Epithelial cell of prostate (primary cell): ENCODE measurements around the gene SLCO3A1.
"Not testable (repeated sequence)": the region's sequence is repeated elsewhere in the genome, so short reads cannot be mapped to it uniquely, and the experiment has no call there.

Source experiments
- DNase-seq: peaks from one replicate; pipeline ENCODE4 v3.0.0-alpha.2; 2011; ENCODE audit warnings: low read depth, low spot score
- H3K27ac ChIP-seq: fragments of 450-650 bp; 2 replicates; pipeline ENCODE4 v1.5.1; 2017; ENCODE audit warnings: mild to moderate bottlenecking

SLCO3A1 gene

DNA sequence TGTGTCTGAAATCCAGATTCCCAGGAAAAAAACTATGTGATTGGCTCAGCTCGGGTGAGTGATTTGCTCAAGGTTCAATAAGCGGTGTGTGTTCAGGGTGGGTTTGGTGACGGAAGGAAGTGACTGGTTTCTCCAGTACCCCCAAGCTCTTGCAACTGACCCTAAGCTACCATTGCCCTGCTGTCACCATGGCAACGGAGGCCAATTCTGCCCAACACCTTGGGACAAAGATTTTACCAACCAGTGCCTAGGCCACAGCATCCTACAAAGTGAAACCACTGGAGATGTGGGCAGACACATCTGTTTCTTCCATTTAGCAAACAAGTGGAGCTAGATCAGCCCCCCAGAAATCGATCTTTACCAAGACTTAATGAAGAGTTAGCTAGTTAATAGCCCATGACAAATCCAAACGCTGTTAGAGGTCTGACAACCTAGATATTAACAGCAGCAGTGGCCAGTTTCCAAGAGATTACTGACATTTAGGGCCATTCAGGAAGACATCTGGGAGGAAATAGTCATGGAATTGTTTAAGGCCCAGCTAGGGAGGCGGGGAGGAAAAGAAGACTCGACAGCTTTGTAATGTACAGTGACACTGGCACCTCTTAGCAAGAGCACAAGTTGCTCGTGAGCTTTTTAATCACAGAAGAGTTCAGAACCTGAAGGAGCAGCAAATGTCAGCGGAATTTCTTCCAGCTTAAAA lies 195.9 kb downstream of the SLCO3A1 start:
- DNase-seq: no peak
- no peak overlapping the region for H3K27ac ChIP-seq

DNA sequence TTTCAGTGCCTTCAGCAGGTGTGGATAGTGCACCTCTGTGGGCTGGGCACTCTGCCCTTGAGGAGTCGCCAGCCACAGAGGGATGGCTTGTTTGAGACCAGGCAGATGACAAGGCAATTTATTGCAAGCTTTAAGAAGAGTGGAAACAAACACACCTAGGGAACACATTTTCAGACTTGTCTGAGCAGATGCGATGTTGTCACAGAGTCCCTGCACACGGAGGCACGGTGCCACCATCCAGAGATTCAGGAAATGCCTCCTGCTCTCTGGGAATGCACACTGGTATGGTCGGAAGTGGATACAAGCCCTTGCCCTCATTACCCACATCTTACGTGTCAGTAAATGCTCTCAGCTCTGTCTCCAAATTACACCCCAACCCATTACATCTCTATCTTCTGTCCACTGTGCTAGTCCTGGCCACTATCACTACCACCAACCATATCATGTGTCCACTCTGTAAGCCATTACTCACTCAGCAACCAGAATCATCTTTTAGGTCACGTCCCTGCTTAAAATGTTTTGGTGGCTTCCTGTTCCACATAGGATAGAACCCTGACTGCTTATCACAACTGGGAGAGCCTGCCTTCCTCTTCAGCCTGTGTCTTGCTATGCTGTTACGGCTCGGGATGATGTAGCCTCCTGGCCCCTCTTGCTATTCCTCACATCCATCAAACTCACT lies 196.9 kb downstream of the SLCO3A1 start:
- no peak overlapping the region for H3K27ac ChIP-seq
- no peak for DNase-seq

DNA sequence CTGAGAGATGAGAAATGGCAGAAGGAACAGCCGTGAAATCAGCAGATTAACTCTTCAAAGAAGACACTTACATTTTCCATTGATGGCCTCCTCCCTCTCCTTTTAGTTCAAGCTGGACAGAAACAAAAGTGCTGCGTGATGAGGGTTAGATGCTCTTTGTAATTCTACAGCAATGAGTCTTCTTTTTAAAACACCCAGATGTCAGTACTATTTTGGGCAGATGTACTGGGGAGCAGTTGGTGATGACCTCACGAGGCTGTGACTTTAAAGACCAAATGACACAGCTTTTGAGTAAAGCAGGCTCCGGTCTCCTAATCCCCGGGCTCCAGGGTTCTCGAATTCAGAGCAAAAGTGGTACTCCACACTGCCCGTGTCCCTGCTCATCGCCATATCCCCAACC lies 198.2 kb downstream of the SLCO3A1 start:
- no peak for DNase-seq

DNA sequence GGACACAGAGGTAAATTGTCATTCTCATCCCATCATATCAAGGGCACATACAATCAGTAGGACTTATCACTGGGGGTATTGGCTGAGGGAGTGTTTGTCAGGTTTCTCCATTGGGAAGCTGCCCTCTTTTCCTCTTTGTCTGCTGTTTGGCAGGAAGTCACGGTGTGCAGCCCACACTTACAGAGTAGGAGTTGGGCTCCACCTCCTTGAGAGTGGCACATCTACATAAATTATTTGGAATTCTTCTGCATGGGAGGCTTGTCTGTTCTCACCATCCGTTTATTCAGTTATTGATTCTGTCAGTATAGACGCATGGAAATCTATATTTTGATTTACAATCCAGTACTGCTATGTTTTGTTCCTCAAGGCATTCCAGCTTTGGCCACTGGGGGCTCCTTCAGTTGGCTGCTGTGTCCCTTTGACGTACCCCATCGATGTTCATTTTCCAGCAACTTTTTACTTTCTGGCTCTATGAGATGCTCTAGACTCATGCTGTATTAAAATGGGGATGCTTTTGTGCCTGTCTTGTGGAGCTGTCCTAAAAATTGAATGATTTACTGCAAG lies 200.3 kb downstream of the SLCO3A1 start:
- H3K27ac ChIP-seq: no peak overlapping the region
- no peak for DNase-seq

More for the DNA sequence above, 198.2 kb downstream of the SLCO3A1 start:
- H3K27ac ChIP-seq: no peak overlapping the region

DNA sequence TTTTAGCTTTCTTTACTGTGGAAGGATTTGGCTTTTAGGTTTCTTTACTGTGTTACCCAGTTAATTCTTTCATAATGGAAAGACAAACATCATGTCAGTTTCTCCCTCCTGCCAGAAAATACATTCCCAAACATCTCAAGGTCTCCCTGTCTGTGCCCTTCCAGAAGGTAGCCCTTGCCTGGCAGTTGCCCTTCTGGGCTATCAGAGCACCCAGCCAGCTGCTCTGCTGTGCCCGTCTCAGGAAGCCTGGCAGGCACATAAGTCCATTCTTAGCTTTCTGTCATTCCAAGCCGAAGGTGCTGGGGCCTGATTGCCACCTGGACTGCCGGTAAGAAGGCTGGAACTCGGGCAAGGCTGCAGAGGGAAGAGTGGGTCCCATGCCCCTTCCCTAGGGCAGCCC lies 203.4 kb downstream of the SLCO3A1 start:
- H3K27ac ChIP-seq: no peak overlapping the region
- DNase-seq: no peak

DNA sequence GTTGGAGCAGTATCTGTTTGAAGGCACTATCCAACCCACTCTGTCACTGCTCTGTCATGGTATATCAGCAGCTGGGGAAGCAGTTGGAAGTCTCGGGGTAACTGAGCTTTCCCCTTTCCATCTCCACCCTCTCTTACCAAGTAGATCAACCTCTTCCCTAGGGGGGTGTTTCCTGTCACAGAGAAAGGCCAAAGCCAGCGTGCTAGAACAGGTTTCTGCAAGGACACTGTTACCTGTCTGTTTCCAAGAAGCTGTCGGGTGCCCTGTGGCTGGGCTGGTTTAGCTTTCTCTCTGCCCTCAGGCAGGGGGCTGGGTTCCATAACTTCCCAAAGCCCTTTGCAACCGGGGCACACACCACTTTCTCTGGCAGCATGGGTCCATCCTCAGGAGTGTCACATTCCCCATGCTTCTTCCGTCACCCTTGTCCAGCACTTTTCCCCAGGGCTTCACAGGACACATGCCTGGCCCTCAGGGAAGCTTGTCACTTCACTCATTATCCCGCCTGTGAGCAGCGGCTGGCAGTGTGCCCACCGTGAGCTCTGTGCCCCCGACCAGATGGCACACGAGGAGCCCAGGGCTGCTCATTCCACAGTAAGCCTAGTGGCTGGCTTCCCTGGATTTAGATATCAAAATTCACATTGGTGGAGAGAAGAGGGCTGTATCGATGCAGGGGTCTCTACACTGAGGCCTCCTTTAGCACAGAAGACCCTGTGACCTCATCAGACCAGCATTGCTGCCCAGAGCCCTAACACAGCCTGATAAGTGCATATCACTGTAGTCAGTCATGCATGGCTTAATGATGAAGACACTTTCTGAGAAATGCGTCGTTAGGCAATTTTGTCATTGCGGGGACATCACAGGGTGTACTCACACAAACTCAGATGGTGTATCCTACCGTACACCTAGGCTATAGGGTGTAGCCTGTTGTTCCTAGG lies 205.8 kb downstream of the SLCO3A1 start:
- no peak overlapping the region for H3K27ac ChIP-seq
- DNase-seq: no peak

DNA sequence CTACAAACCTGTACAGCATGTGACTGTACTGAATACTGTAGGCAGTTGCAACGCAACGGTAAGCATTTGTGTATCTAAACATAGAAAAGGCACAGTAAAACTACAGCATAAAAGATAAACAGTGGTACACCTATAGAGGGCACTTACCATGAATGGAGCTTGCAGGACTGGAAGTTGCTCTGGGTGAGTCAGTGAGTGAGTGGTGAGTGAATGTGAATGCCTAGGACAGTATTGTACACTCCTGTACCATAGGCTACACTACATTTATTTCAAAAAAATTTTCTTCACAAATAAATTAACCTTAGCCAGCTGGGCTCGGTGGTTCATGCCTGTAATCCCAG lies 206.4 kb downstream of the SLCO3A1 start:
- H3K27ac ChIP-seq: not testable (repeated sequence)

DNA sequence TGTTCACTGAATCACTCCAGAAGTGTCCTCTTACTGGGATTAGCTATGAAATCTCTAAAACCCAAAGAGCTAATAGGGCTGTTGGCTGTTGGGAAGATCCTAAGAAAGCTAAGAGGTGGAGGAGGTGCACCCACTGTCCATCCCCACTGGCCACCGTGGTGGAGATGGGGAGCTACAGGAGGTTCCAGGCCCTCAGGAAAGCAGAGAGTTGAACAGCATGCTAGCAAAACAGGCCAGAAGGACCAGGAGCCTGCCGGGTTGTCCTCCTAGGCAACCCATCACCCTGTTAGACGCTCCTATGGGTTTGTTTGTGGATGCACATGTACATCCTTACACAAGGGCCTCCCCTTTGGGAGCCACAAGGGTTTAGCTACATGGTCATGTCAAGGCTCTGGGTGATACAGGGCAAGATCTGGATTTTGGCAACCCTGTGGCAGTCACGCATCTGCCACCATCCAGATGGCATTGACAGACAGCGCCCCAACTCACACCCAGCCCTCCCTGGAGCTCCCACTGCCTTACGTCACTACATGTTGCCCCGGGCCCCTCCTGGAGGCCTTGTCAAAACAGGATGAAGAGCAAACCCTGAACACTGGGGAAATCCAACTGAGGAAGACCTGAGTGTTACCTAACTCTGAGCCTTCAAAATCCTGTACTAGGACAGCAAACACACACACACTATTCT lies 208.1 kb downstream of the SLCO3A1 start:
- H3K27ac ChIP-seq: no peak overlapping the region
- DNase-seq: no peak

More for the DNA sequence above, 206.4 kb downstream of the SLCO3A1 start:
- not testable (repeated sequence) for DNase-seq

DNA sequence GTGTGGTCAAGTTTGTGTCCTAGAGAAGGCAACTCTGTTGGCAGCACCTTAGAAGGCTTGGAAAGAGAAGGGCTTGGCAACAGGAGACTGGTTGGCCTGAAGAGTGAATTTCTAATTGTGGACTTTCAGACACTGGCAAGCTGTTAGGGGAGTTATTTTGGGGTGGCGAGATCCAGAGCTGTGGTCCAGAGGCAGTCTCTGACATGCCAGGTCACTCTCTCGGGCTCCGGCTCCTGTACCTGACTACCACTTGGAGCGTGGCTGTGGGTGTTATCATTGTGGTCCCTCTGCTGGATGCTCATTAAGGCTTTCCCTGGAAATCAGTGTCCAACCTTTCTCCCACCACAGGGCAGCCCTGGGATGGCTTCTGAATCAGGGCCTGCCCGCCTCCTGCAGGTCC lies 209.0 kb downstream of the SLCO3A1 start:
- no peak overlapping the region for H3K27ac ChIP-seq
- no peak for DNase-seq

DNA sequence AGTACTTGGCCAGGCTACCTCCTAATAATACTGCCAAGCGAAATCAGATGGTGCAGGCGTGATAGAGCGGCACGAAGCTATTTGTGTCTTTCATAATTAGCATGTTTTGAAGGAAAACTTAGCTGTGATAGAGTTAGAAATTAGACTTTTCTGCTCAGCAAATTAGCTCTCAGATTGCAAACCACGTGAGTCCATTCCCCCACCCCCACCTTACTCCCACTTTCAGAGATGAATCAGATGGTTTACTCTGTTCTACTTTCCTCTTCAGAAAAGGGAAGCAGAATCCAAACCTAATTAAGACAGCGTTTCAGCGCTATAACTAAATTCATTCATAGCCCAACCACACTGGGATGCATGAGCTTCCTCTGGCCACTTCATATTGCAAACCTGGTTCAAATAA lies 214.6 kb downstream of the SLCO3A1 start:
- no peak for DNase-seq
- H3K27ac ChIP-seq: no peak overlapping the region

DNA sequence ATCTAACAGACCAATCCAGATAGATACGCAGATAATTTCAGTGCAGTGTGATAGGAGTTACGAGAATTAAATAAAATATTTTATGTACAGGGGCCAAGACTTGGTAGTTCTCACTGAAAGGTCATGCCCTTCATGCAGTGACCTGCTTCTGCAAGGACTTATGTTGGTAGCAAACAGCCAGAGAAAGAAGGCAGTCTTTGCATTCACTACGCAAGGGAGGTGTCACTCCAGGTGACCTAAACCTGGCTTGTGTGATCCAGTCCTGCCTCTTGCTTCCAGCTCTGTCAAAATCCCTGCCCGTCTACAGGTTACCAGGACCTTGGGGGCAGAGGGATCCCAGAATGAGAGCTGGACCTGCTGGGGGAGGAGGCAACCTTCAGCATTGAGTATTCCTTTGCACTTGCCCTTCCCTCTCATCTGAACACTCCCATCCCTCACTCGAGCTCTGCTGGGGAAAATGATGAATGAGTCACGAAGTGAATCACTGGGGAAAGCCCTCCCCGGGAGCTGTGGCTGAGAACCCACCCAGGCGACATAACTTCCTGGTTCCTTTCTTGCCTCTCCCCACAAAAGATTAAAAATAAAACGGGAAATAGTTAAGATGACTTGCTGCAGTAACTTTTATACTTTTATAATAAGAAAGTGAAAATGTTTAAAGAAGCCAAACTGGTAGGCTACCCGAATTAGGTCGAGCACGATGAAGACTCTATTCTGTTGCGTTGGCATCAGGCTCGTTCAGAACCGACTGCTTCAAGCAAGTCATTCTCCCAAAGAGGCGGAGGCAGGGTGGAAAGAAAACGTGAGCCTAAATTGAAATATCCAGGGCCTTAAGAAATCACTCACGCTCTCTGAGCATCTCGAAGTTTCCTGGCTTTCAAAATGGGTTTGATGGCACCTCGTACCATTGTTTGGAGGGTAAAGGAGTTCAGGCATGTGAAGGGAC lies 216.1 kb downstream of the SLCO3A1 start:
- H3K27ac ChIP-seq: peak overlapping the region; percentile 32

DNA sequence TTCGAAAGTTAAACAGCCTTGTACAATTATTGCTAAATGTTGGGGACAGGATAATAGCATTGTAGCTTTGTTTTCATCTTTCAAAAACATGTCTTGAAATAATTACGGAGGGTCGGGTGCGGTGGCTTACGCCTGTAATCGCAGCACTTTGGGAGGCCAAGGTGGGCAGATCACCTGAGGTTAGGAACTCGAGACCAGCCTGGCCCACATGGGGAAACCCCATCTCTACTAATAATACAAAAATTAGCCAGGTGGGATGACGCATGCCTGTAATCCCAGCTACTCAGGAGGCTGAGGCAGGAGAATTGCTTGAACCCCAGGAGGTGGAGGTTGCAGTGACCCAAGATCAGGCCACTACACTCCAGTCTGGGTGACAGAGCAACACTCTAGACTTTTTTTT lies 216.7 kb downstream of the SLCO3A1 start:
- H3K27ac ChIP-seq: peak overlapping the region; percentile 32
- DNase-seq: not testable (repeated sequence)

More for the DNA sequence above, 216.1 kb downstream of the SLCO3A1 start:
- peak; percentile 72 for DNase-seq

DNA sequence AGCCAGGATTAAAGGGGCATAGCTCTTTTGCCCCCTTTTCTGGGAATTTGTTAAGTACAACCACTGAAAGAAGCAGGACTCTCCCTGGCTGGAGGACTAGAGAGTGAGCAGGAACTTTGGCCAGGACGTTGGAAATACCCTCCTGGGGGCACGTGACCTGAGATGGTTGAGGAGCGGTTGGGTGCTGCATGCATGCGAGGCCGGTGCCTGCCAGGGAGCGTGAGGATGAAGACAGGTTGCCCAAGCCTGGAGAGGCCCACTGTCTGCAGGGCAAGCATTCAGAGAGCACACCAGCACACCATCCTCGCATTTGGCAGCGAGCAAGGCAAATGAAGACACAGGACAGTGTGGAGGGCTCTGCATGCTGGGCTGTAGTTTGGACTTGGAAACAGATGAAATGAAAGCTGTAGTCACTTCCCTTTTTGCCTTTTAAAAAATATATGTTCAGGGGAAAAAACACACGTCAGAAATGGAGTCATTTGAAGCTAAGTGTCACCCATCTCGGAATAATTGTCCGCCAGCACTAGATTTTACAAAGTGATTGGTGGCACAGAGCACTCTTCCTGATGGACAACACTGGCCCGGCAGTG lies 217.6 kb downstream of the SLCO3A1 start:
- no peak overlapping the region for H3K27ac ChIP-seq
- no peak for DNase-seq

DNA sequence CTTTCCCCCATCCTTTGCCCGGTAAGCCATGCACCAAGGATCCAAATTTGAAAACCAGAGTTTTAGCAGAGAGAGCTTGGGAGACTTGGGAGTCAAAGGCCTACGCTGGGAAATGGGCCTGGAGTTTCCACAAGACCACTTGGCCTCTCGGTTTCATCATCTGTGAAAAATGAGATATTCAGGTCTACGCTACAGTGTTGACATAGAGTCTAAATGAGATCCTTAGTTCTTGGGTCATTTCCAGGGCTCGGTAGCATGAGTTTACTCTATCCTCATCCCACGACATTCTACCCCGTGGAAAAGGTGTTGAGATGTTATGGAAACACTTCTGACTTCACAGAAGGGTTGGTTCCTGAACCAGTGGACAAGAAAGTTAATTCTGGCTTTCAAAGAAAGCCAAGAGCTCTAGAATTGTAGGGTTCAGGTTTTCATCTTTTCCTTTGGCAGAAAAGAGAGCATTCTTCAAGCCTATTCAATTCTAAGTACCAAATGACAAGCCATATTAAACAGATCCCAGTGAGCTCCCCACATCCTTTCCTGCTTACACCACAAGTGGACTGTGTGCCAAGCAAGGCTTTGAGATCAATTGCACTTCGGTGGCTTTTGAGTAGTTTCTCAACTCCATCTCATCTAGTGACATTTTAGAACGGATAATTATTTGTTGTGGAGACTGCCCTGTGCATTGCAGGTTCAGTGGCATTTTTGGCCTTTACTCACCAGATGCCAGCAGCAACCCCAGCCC lies 219.7 kb downstream of the SLCO3A1 start:
- DNase-seq: no peak

DNA sequence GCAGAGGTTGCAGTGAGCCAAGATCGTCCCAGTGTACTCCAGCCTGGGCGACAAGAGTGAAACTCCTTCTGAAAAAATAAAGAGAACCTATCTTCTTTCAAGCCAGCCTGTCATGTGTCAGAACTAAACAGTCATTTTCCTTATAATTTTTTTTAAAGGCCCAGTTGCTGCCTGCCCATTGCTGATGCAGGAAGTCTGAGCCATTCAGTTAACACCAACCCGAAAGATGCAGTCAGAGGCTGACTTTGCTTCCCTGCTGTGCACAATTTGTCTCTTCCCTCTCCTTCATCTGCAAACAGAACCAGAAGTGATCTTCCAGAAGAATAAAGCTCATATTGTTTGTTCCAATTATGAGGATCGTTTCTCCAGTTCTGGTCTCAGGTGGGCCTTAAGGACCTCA lies 220.6 kb downstream of the SLCO3A1 start:
- DNase-seq: no peak
- H3K27ac ChIP-seq: peak overlapping the region; percentile 0

More for the DNA sequence above, 219.7 kb downstream of the SLCO3A1 start:
- no peak overlapping the region for H3K27ac ChIP-seq

DNA sequence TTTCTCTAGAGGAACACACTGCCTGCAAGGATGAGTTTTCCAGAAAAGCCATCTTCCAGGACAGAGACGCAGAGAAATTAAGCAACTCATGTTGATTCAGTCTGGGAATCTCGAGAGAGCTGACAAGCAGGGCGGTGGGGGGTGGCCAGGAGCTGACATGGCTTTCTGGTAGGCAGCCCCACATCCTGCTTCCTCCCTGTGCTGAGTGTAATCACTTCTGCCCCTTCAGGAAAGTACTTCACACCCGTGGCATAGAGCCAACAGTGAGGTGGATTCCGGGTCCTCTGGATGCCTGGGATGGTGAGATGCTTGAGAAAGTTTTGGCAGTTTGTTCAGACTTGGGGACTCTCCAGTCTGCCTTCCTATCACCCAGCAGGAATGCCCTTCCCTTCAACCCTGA lies 221.1 kb downstream of the SLCO3A1 start:
- H3K27ac ChIP-seq: peak overlapping the region; percentile 0
- no peak for DNase-seq

DNA sequence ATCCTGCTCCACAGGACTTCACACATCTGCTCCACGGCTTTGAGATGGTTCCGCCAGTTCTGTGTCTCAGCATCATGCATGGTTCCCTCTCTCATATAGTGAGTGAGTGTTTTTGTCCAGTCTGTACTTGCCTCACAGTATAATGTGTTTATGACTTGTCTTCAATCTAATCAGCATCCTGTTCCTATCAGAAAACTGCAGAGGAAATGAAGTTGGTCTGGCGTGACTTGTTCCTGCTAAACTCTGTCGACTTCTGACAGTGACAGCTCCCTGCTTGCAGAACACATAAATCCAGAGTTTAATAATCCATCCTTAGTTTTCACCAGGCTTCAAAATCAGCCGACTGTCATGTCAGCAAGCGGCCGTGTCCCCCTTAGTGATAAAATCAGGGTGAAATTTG lies 222.3 kb downstream of the SLCO3A1 start:
- H3K27ac ChIP-seq: peak overlapping the region; percentile 0
- no peak for DNase-seq

DNA sequence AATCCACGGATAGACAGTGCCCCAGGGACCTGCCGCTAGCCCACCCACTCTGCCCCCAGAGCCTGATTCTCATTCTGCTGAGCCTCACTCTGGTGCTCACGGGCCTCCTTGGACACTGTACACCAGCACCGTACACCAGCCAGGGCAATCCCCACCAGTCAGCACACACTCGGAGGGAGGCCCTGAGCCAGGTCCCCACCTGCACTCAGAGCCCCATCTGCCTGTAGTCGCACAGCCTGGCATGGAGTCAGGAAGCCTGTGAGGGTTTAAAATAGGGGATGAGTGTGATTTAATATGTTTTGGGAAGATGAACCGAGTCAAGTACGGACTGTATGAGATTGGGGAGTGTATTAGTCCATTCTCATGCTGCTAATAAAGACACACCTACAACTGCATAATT lies 223.0 kb downstream of the SLCO3A1 start:
- H3K27ac ChIP-seq: no peak overlapping the region
- DNase-seq: no peak
